Neural cell (in vitro differentiated cells): ENCODE measurements around the gene VIPR1. TPM values are rescaled to one million over a fixed set of nuclear protein-coding genes. Genes with fewer than 3 reads are reported as not detected.

Experiments
- H2AFZ ChIP-seq: fragments of 200-600, 300-800 bp; sonication (generic), shearing (Covaris generic); 2 replicates; pipeline ENCODE4 v1.6.0; 2014; ENCODE audit warnings: low read depth, mild to moderate bottlenecking, antibody characterized with exemption, low read length, moderate library complexity
- H3F3A ChIP-seq: fragments of 200-600 bp; shearing (Covaris generic); 2 replicates; pipeline ENCODE4 v1.6.1; 2016; ENCODE audit warnings: mild to moderate bottlenecking, moderate library complexity, mixed read lengths, antibody characterized with exemption, low read length; ENCODE audit not compliant: insufficient read depth, poor library complexity, severe bottlenecking
- H3K27ac ChIP-seq: fragments of 200-600, 300-800 bp; sonication (generic), shearing (Covaris generic); 2 replicates; pipeline ENCODE4 v1.5.1; 2014; ENCODE audit warnings: mild to moderate bottlenecking, low read length, moderate library complexity
- H3K27me3 ChIP-seq: fragments of 300-800, 200-600 bp; sonication (generic), shearing (Covaris generic); 2 replicates; pipeline ENCODE4 v1.6.0; 2014; ENCODE audit warnings: mild to moderate bottlenecking, low read depth, low read length, moderate library complexity; ENCODE audit not compliant: insufficient read depth
- H3K36me3 ChIP-seq: fragments of 300-800, 200-600 bp; sonication (generic), shearing (Covaris generic); 2 replicates; pipeline ENCODE4 v1.5.1; 2014; ENCODE audit warnings: mild to moderate bottlenecking, antibody characterized with exemption, low read length, moderate library complexity; ENCODE audit not compliant: insufficient read depth
- H3K4me2 ChIP-seq: fragments of 300-800, 200-600 bp; sonication (generic), shearing (Covaris generic); 2 replicates; pipeline ENCODE4 v1.6.0; 2014; ENCODE audit warnings: mild to moderate bottlenecking, low read length
- H3K4me3 ChIP-seq: fragments of 300-800, 200-600 bp; sonication (generic), shearing (Covaris generic); 2 replicates; pipeline ENCODE4 v1.5.1; 2014; ENCODE audit warnings: mild to moderate bottlenecking, low read length, moderate library complexity
- H3K79me2 ChIP-seq: fragments of 200-600 bp; shearing (Covaris generic); replicated peaks from 2 replicates; pipeline ENCODE4 v1.6.0; 2014; ENCODE audit warnings: mild to moderate bottlenecking, low read length, moderate library complexity; ENCODE audit not compliant: insufficient read depth
- H3K9ac ChIP-seq: fragments of 300-800, 200-600 bp; sonication (generic), shearing (Covaris generic); 2 replicates; pipeline ENCODE4 v1.6.1; 2016; ENCODE audit warnings: mild to moderate bottlenecking, low read length, mixed read lengths
- H3K9me2 ChIP-seq: fragments of 200-600 bp; shearing (Covaris generic); 2 replicates; pipeline ENCODE4 v1.6.1; 2016; ENCODE audit warnings: mild to moderate bottlenecking, low read length, mixed read lengths; ENCODE audit not compliant: insufficient read depth
- H3K9me3 ChIP-seq: fragments of 200-600, 300-800 bp; sonication (generic), shearing (Covaris generic); 2 replicates; pipeline ENCODE4 v1.6.1; 2016; ENCODE audit warnings: mild to moderate bottlenecking, mixed run types, low read length, moderate library complexity, mixed read lengths
- H4K20me1 ChIP-seq: fragments of 200-600 bp; shearing (Covaris generic); 2 replicates; pipeline ENCODE4 v1.6.1; 2016; ENCODE audit warnings: mild to moderate bottlenecking, mixed run types; ENCODE audit not compliant: insufficient read depth
- CTCF ChIP-seq: fragments of 450-650 bp; IDR thresholded peaks from 2 replicates; pipeline ENCODE4 v1.5.1; 2014; ENCODE audit warnings: antibody characterized with exemption, mild to moderate bottlenecking, moderate library complexity; ENCODE audit not compliant: poor library complexity, severe bottlenecking
- EP300 ChIP-seq: fragments of 450-650 bp; conservative IDR thresholded peaks from 2 replicates; pipeline ENCODE4 v1.6.1; 2014; ENCODE audit warnings: antibody characterized with exemption, mild to moderate bottlenecking, moderate library complexity; ENCODE audit not compliant: poor library complexity, severe bottlenecking
- EZH2 ChIP-seq: fragments of 200-600, 300-800 bp; shearing (Covaris generic), sonication (generic); IDR thresholded peaks from 2 replicates; pipeline ENCODE4 v1.6.1; 2014; ENCODE audit warnings: antibody characterized with exemption, low read length, borderline replicate concordance, mild to moderate bottlenecking; ENCODE audit not compliant: insufficient read depth, poor library complexity, severe bottlenecking
- MXI1 ChIP-seq: fragments of 450-650 bp; conservative IDR thresholded peaks from 2 replicates; pipeline ENCODE4 v1.6.1; 2014; ENCODE audit warnings: antibody characterized with exemption, mild to moderate bottlenecking; ENCODE audit not compliant: poor library complexity, severe bottlenecking
- POLR2AphosphoS5 ChIP-seq: IDR thresholded peaks from 2 replicates; pipeline ENCODE4 v1.6.1; 2012
- RAD21 ChIP-seq: fragments of 450-650 bp; conservative IDR thresholded peaks from 2 replicates; pipeline ENCODE4 v1.6.1; 2014; ENCODE audit warnings: antibody characterized with exemption, mild to moderate bottlenecking, moderate library complexity
- REST ChIP-seq: IDR thresholded peaks from 2 replicates; pipeline ENCODE4 v1.6.1; 2012; ENCODE audit warnings: borderline replicate concordance
- SMC3 ChIP-seq: fragments of 450-650 bp; conservative IDR thresholded peaks from 2 replicates; pipeline ENCODE4 v1.6.1; 2014; ENCODE audit warnings: antibody characterized with exemption, mild to moderate bottlenecking, moderate library complexity; ENCODE audit not compliant: poor library complexity
- TAF1 ChIP-seq: IDR thresholded peaks from 2 replicates; pipeline ENCODE4 v1.6.1; 2012; ENCODE audit warnings: low read depth
- polyA plus RNA-seq: library from polyadenylated mRNA; depleted of rRNA; stranded (reverse); fragments of >200 nt; gene quantifications from 2 replicates; pipeline ENCODE4 v1.2.3, GENCODE V29; 2014

VIPR1 gene
- polyA plus RNA-seq, 1 donor from 2014 or later: 1.6 TPM

- Histone ChIP-seq H3K4me3 (no peak overlapping the region), H3K79me2 (no peaks in the 10 kb centered on the region), H2AFZ (no peak overlapping the region), H3K4me2 (no peak overlapping the region), H3F3A (no peaks in the 10 kb centered on the region), H3K9me3 (no peaks in the 10 kb centered on the region), H3K27me3 (no peaks in the 10 kb centered on the region), H3K9me2 (no peaks in the 10 kb centered on the region), H4K20me1 (no peaks in the 10 kb centered on the region), H3K9ac (no peak overlapping the region), H3K36me3 (no peaks in the 10 kb centered on the region), H3K27ac (no peak overlapping the region)
- TF ChIP-seq TAF1 (no peak), MXI1 (no peak), EP300 (no peak), EZH2 (no peak), POLR2AphosphoS5 (no peak), CTCF (no peak), SMC3 (no peak), REST (no peak), RAD21 (no peak)
These were observed 34.3 kb upstream of the VIPR1 start for GRCh38 chr3:42468111-42468510.

GRCh38 chr3:42472555-42472954, 29.9 kb upstream of the VIPR1 start:
- H2AFZ ChIP-seq: no peak overlapping the region

More at GRCh38 chr3:42472555-42472954, 29.9 kb upstream of the VIPR1 start:
- H4K20me1 ChIP-seq: no peaks in the 10 kb centered on the region
- H3K27me3 ChIP-seq: no peaks in the 10 kb centered on the region
- H3K9me3 ChIP-seq: no peaks in the 10 kb centered on the region
- H3K79me2 ChIP-seq: no peaks in the 10 kb centered on the region
- no peak overlapping the region for H3K27ac ChIP-seq
- H3K9me2 ChIP-seq: no peaks in the 10 kb centered on the region
- no peaks in the 10 kb centered on the region for H3F3A ChIP-seq
- no peak overlapping the region for H3K4me3 ChIP-seq
- no peak overlapping the region for H3K9ac ChIP-seq
- no peak overlapping the region for H3K4me2 ChIP-seq
- H3K36me3 ChIP-seq: no peaks in the 10 kb centered on the region
- TF ChIP-seq SMC3 (no peak), RAD21 (no peak), POLR2AphosphoS5 (no peak), TAF1 (no peak), REST (no peak), EP300 (no peak), CTCF (no peak), MXI1 (no peak), EZH2 (no peak)
